Bronchial epithelial cell (primary cell): ENCODE measurements around the gene MAPT. TPM values are rescaled to one million over a fixed set of nuclear protein-coding genes. Genes with fewer than 3 reads are reported as not detected.

Experiments used
- DNase-seq: peaks from one replicate; pipeline ENCODE4 v3.0.0-alpha.2; 2010; ENCODE audit warnings: low read depth
- FAIRE-seq: peaks from 2 replicates; lab custom pipeline; 2011; peaks lifted over from hg19 to GRCh38; lab: Jason Lieb, UNC
- H3K27me3 ChIP-seq: 2 replicates; pipeline ENCODE4 v1.5.1; 2011; ENCODE audit warnings: low read length; ENCODE audit not compliant: control insufficient read depth, insufficient read depth
- H3K36me3 ChIP-seq: 2 replicates; pipeline ENCODE4 v1.5.1; 2011; ENCODE audit warnings: low read length; ENCODE audit not compliant: control insufficient read depth, insufficient read depth
- H3K4me3 ChIP-seq: 2 replicates; pipeline ENCODE4 v1.5.1; 2011; ENCODE audit warnings: mild to moderate bottlenecking, low read depth, low read length, control low read depth
- CTCF ChIP-seq: IDR thresholded peaks from 2 replicates; pipeline ENCODE4 v1.5.1; 2011; ENCODE audit warnings: mild to moderate bottlenecking, moderate library complexity, low read length, control low read depth, inconsistent platforms; ENCODE audit not compliant: insufficient read depth, severe bottlenecking
- total RNA-seq: library from RNA; depleted of rRNA; stranded (reverse); fragments of >200 nt; gene quantifications from 2 replicates; pipeline ENCODE4 v1.2.1, GENCODE V29; 2014

Gene MAPT
- total RNA-seq = 0.13 and 0.26 TPM in 2 replicates

- TF ChIP-seq CTCF = peak; percentile 87
- Histone ChIP-seq H3K27me3 (peaks cover 24% of the 10 kb centered on the region), H3K36me3 (no peaks in the 10 kb centered on the region), H3K4me3 (peak within 1 kb of the TSS; percentile 52)
- DNase-seq (peak; percentile 80), FAIRE-seq (no peak)
Observed at GRCh38 chr17:45894022-45894784, at the start of gene MAPT. MAPT (plus strand) TSS chr17:45894554; CDS start chr17:45962338, 67,784 bp downstream.

DNA sequence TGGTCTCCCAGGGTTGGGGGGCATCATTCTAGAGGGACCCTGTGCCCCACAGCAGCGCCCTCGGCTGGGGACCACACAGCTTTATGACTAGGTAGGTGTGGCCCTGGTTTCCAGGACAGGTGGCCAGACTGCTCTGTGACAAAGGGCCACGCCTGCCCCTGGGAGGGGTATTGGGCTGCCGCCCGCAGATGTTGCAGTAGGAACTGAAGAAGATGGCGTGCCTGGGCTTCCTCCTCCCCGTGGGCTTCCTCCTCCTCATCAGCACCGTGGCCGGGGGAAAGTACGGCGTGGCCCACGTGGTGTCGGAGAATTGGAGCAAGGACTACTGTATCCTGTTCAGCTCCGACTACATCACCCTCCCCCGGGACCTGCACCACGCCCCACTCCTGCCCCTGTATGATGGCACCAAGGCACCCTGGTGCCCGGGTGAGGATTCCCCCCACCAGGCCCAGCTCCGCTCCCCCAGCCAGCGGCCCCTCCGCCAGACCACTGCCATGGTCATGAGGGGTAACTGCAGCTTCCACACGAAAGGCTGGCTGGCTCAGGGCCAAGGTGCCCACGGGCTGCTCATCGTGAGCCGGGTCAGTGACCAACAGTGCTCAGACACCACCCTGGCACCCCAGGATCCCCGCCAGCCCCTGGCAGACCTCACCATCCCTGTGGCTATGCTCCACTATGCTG is 49.5 kb upstream of the MAPT start, which contains the start of gene SPPL2C:
TSS of gene SPPL2C (plus strand) at position 187 of the 681 bp plus-strand sequence. CDS start at position 213, 26 bp downstream.
- FAIRE-seq = no peak
- Histone ChIP-seq H3K27me3 (peaks cover 5% of the 10 kb centered on the region), H3K4me3 (no peak within 1 kb of the TSS), H3K36me3 (no peaks in the 10 kb centered on the region)
- TF ChIP-seq CTCF = no peak
- no peak for DNase-seq

GRCh38 chr17:45845376-45846185 is 48.8 kb upstream of the MAPT start:
- FAIRE-seq (no peak), DNase-seq (no peak)
- H3K27me3 ChIP-seq = peaks cover 5% of the 10 kb centered on the region
- no peak overlapping the region for H3K4me3 ChIP-seq
- no peak for TF ChIP-seq CTCF
- no peaks in the 10 kb centered on the region for H3K36me3 ChIP-seq

DNA sequence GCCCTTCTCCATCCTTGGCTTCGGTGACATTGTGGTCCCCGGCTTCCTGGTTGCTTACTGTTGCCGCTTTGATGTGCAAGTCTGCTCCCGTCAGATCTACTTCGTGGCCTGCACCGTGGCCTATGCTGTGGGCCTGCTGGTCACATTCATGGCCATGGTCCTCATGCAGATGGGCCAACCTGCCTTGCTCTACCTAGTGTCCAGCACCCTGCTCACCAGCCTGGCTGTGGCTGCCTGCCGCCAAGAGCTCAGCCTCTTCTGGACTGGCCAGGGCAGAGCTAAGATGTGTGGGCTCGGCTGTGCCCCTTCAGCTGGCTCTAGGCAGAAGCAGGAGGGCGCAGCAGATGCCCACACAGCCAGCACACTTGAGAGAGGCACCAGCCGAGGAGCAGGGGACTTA is 48.1 kb upstream of the MAPT start:
- DNase-seq (no peak), FAIRE-seq (no peak)
- no peak overlapping the region for H3K4me3 ChIP-seq
- H3K36me3 ChIP-seq = no peaks in the 10 kb centered on the region
- no peak for TF ChIP-seq CTCF
- H3K27me3 ChIP-seq = peaks cover 5% of the 10 kb centered on the region

- DNase-seq = no peak
- FAIRE-seq = no peak
- Histone ChIP-seq H3K27me3 (peaks cover 5% of the 10 kb centered on the region), H3K4me3 (no peak overlapping the region), H3K36me3 (no peaks in the 10 kb centered on the region)
- TF ChIP-seq CTCF = no peak
Observed at GRCh38 chr17:45846646-45847045, 47.7 kb upstream of the MAPT start.
